ENCODE results near the gene TMC3. TPM values are rescaled to one million over a fixed set of nuclear protein-coding genes. Genes with fewer than 3 reads are reported as not detected.
A peak's percentile ranks its signal among the peaks of the same experiment; 100 is the strongest.

The TMC3 gene
- total and polyA plus RNA-seq, 4 donors: 0.02 to 0.13 TPM; not detected in 2

DNA sequence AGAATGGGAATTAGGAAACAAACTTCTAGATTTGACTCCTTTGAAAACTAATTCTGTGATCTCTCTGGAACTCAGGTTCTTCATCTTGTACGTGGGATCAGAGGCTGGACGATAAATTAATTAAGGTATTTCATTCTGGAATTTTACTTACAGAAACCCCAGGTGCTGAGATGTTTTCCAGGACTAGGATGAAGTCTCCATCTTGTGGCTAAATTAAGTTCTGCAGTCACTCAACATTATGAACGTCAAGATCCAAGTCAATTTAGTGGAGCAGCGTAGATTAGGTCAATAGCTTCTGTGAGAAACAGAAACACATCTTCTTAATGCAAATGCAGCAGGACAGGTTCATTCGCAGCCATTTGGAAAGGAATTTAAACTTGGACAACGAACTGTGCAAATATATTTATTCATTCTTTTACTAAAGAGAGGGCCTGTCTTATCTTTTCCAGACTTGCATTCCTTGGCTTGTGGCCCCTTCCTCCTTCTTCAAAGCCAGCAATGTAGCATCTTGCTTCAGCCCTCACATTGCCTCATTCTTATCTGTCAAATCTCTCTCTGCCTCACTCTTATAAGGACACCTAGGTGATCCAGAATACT, 26.7 kb upstream of the TMC3 start (continued):
- TF ChIP-seq TAF1 (conservative IDR thresholded peaks at IDR 0.05): no peak

DNA sequence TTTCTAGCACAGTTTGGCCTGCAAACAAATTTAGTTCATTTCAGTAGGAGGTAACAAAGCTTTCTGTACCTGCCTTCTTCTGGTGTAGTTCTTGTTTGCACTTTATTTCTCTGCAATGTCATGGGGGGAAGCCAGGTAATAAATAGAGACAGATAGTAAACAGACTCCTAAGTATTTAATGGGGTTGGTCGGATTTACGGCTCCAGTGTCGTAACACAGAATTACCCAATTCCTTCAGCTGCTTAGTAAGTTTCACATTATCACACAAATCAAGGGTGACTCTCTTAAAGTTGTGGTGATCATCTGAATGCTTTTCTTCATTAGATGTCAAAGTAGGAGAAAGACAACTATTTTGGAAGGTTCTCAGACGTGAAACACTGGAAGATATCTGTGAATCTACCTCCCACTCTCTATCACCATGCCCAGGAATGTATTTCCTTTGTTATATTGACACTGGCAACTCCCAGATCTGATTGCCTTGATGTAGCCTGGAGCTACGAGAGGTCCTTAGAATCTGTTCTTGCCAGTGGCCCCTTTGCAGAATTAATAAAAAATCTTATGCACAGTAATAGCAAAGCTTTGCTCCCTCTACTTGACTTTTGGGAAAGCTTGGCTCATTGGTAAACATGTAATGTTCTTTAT, 25.0 kb upstream of the TMC3 start:
- H3K4me3 ChIP-seq (ENCODE audit: low read depth in 1 of 3, low read length in 3 of 3): no peak overlapping the region
- no peaks in the 10 kb centered on the region for H3K36me3 ChIP-seq (ENCODE audit: control insufficient read depth in 4 of 4, insufficient read depth in 3 of 4, low read depth in 1 of 4, low read length in 3 of 4)
- 32% methylated on average over 5 of the region's 5 CpGs for WGBS
- TF ChIP-seq, protein P1, sequence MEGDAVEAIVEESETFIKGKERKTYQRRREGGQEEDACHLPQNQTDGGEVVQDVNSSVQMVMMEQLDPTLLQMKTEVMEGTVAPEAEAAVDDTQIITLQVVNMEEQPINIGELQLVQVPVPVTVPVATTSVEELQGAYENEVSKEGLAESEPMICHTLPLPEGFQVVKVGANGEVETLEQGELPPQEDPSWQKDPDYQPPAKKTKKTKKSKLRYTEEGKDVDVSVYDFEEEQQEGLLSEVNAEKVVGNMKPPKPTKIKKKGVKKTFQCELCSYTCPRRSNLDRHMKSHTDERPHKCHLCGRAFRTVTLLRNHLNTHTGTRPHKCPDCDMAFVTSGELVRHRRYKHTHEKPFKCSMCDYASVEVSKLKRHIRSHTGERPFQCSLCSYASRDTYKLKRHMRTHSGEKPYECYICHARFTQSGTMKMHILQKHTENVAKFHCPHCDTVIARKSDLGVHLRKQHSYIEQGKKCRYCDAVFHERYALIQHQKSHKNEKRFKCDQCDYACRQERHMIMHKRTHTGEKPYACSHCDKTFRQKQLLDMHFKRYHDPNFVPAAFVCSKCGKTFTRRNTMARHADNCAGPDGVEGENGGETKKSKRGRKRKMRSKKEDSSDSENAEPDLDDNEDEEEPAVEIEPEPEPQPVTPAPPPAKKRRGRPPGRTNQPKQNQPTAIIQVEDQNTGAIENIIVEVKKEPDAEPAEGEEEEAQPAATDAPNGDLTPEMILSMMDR (IDR thresholded peaks at IDR 0.05; ENCODE audit: low read depth, low read length, missing input control): no peak
- TF ChIP-seq, protein P2, sequence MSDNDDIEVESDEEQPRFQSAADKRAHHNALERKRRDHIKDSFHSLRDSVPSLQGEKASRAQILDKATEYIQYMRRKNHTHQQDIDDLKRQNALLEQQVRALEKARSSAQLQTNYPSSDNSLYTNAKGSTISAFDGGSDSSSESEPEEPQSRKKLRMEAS (IDR thresholded peaks at IDR 0.05): peak; percentile 35
- TF ChIP-seq TAF1 (conservative IDR thresholded peaks at IDR 0.05): peak; percentile 28
- peak; percentile 48 to 68 for TF ChIP-seq HNF4A (conservative IDR thresholded peaks at IDR 0.05)
- TF ChIP-seq RAD21 (IDR thresholded peaks at IDR 0.05): peak in 1 of 2 donors; percentile 50
- no peak for TF ChIP-seq FOXA1 (IDR thresholded peaks at IDR 0.05)
- TF ChIP-seq HNF4G (IDR thresholded peaks at IDR 0.05): no peak
- TF ChIP-seq SP1 (IDR thresholded peaks at IDR 0.05): peak; percentile 58
- TF ChIP-seq, protein P3, sequence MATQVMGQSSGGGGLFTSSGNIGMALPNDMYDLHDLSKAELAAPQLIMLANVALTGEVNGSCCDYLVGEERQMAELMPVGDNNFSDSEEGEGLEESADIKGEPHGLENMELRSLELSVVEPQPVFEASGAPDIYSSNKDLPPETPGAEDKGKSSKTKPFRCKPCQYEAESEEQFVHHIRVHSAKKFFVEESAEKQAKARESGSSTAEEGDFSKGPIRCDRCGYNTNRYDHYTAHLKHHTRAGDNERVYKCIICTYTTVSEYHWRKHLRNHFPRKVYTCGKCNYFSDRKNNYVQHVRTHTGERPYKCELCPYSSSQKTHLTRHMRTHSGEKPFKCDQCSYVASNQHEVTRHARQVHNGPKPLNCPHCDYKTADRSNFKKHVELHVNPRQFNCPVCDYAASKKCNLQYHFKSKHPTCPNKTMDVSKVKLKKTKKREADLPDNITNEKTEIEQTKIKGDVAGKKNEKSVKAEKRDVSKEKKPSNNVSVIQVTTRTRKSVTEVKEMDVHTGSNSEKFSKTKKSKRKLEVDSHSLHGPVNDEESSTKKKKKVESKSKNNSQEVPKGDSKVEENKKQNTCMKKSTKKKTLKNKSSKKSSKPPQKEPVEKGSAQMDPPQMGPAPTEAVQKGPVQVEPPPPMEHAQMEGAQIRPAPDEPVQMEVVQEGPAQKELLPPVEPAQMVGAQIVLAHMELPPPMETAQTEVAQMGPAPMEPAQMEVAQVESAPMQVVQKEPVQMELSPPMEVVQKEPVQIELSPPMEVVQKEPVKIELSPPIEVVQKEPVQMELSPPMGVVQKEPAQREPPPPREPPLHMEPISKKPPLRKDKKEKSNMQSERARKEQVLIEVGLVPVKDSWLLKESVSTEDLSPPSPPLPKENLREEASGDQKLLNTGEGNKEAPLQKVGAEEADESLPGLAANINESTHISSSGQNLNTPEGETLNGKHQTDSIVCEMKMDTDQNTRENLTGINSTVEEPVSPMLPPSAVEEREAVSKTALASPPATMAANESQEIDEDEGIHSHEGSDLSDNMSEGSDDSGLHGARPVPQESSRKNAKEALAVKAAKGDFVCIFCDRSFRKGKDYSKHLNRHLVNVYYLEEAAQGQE (IDR thresholded peaks at IDR 0.05): peak; percentile 37
- TF ChIP-seq, protein P4, sequence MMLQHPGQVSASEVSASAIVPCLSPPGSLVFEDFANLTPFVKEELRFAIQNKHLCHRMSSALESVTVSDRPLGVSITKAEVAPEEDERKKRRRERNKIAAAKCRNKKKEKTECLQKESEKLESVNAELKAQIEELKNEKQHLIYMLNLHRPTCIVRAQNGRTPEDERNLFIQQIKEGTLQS (IDR thresholded peaks at IDR 0.05): no peak
- no peak for TF ChIP-seq FOXA2 (IDR thresholded peaks at IDR 0.05)
- TF ChIP-seq, protein P5, sequence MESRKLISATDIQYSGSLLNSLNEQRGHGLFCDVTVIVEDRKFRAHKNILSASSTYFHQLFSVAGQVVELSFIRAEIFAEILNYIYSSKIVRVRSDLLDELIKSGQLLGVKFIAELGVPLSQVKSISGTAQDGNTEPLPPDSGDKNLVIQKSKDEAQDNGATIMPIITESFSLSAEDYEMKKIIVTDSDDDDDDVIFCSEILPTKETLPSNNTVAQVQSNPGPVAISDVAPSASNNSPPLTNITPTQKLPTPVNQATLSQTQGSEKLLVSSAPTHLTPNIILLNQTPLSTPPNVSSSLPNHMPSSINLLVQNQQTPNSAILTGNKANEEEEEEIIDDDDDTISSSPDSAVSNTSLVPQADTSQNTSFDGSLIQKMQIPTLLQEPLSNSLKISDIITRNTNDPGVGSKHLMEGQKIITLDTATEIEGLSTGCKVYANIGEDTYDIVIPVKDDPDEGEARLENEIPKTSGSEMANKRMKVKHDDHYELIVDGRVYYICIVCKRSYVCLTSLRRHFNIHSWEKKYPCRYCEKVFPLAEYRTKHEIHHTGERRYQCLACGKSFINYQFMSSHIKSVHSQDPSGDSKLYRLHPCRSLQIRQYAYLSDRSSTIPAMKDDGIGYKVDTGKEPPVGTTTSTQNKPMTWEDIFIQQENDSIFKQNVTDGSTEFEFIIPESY (IDR thresholded peaks at IDR 0.05): peak; percentile 13
- no peak for TF ChIP-seq GABPA (IDR thresholded peaks at IDR 0.05 in 1 of 2, conservative IDR thresholded peaks at IDR 0.05 in 1 of 2)
- peak in 1 of 2 donors; percentile 57 for TF ChIP-seq JUND (IDR thresholded peaks at IDR 0.05)
- TF ChIP-seq NR2F2 (IDR thresholded peaks at IDR 0.05): no peak
- TF ChIP-seq YY1 (IDR thresholded peaks at IDR 0.05): no peak
- TF ChIP-seq RXRA (IDR thresholded peaks at IDR 0.05): peak; percentile 27 to 60
- no peak for TF ChIP-seq EGR1 (IDR thresholded peaks at IDR 0.05; ENCODE audit: low read depth in 2 of 2)
- H3K9me3 ChIP-seq (ENCODE audit: control insufficient read depth in 4 of 4, low read length in 3 of 4): no peaks in the 10 kb centered on the region
- DNase-seq (ENCODE audit: low spot score): no peak
- H3K27ac ChIP-seq (ENCODE audit: low read depth in 1 of 2, low read length in 2 of 2): peak overlapping the region; percentile 0 to 75
- no peaks in the 10 kb centered on the region for H3K27me3 ChIP-seq (ENCODE audit: control insufficient read depth in 4 of 4, insufficient read depth in 4 of 4, low read length in 3 of 4)
- no peak overlapping the region for H3K9ac ChIP-seq (ENCODE audit: low read depth in 1 of 2, low read length in 2 of 2)
- peaks cover 0 to 29% (median 20%) of the 10 kb centered on the region in 4 donors for H3K4me1 ChIP-seq (ENCODE audit: control insufficient read depth in 4 of 4, insufficient read depth in 4 of 4, low read length in 3 of 4)
